M059J (cell line): ENCODE data around the gene PRCC. TPM values are rescaled to one million over a fixed set of nuclear protein-coding genes. Genes with fewer than 3 reads are reported as not detected.

Experiments used
- DNase-seq: peaks from one replicate; pipeline ENCODE4 v3.0.0-alpha.2; 2012; ENCODE audit warnings: low read depth
- total RNA-seq: library from RNA; depleted of rRNA; stranded (reverse); fragments of >200 nt; shearing (Covaris generic); gene quantifications from 2 replicates; pipeline ENCODE4 v1.2.3, GENCODE V29; 2014

Gene PRCC
- total RNA-seq, 1 experiment from 2014 or later = 38.4 TPM

GRCh38 chr1:156813750-156814570 lies 46.6 kb downstream of the PRCC start:
- no peak for DNase-seq

GRCh38 chr1:156814571-156815260 lies 47.4 kb downstream of the PRCC start:
- no peak for DNase-seq

GRCh38 chr1:156815307-156815826 lies 48.0 kb downstream of the PRCC start:
- peak; percentile 78 for DNase-seq

GRCh38 chr1:156815961-156816422 lies 48.7 kb downstream of the PRCC start:
- DNase-seq = no peak

GRCh38 chr1:156816561-156817328 lies 49.4 kb downstream of the PRCC start, which contains the start of gene SH2D2A:
Gene SH2D2A (minus strand): TSS chr1:156816848. CDS start chr1:156816708, 140 bp downstream.
- DNase-seq = peak; percentile 87

GRCh38 chr1:156821801-156822200 lies 54.5 kb downstream of the PRCC start:
- DNase-seq = peak; percentile 51

- no peak for DNase-seq
Observed at GRCh38 chr1:156822680-156823079, 55.3 kb downstream of the PRCC start.

- DNase-seq = peak; percentile 24
Observed at GRCh38 chr1:156823210-156823790, 56.0 kb downstream of the PRCC start.

GRCh38 chr1:156826630-156827029 lies 59.3 kb downstream of the PRCC start:
- DNase-seq = no peak

GRCh38 chr1:156828400-156829124 lies 61.2 kb downstream of the PRCC start:
- DNase-seq = no peak

GRCh38 chr1:156832434-156832833 lies 65.1 kb downstream of the PRCC start:
- no peak for DNase-seq

GRCh38 chr1:156833603-156834002 lies 66.3 kb downstream of the PRCC start:
- DNase-seq = no peak

- DNase-seq = no peak
Observed at GRCh38 chr1:156834322-156834721, 67.0 kb downstream of the PRCC start.

- no peak for DNase-seq
Observed at GRCh38 chr1:156836041-156836654, 68.8 kb downstream of the PRCC start.

- no peak for DNase-seq
Observed at GRCh38 chr1:156836892-156837291, 69.6 kb downstream of the PRCC start.

- no peak for DNase-seq
Observed at GRCh38 chr1:156838972-156839371, 71.6 kb downstream of the PRCC start.

- DNase-seq = no peak
Observed at GRCh38 chr1:156839426-156840109, 72.2 kb downstream of the PRCC start.

GRCh38 chr1:156840186-156840897 lies 73.0 kb downstream of the PRCC start:
- DNase-seq = no peak

- no peak for DNase-seq
Observed at GRCh38 chr1:156840898-156841279, 73.6 kb downstream of the PRCC start.
